GM19468 (cell line): Measurements from ENCODE around the gene KLF3.

Experiments used
- ATAC-seq: cut with Tn5 transposase; IDR thresholded peaks from one replicate; pipeline ENCODE4 v1.9.1; 2021; ENCODE audit warnings: mild to moderate bottlenecking, moderate library complexity, moderate number of reproducible peaks; ENCODE audit not compliant: unreplicated experiment; ENCODE audit errors: extremely low read depth

KLF3 gene

GRCh38 chr4:38672397-38673129 lies 8.6 kb downstream of the KLF3 start:
- no peak for ATAC-seq

GRCh38 chr4:38673130-38673978 lies 9.4 kb downstream of the KLF3 start:
- no peak for ATAC-seq

- no peak for ATAC-seq
Measured at GRCh38 chr4:38674258-38675144, 10.5 kb downstream of the KLF3 start.

GRCh38 chr4:38675146-38676121 lies 11.4 kb downstream of the KLF3 start:
- ATAC-seq: peak; percentile 33

GRCh38 chr4:38676986-38677385 lies 13.0 kb downstream of the KLF3 start:
- no peak for ATAC-seq

GRCh38 chr4:38677441-38677840 lies 13.4 kb downstream of the KLF3 start:
- ATAC-seq: no peak

GRCh38 chr4:38678078-38678477 lies 14.1 kb downstream of the KLF3 start:
- ATAC-seq: no peak

GRCh38 chr4:38679921-38680320 lies 15.9 kb downstream of the KLF3 start:
- ATAC-seq: no peak

GRCh38 chr4:38681281-38681991 lies 17.4 kb downstream of the KLF3 start:
- no peak for ATAC-seq

GRCh38 chr4:38682336-38682735 lies 18.3 kb downstream of the KLF3 start:
- no peak for ATAC-seq

GRCh38 chr4:38683276-38683675 lies 19.3 kb downstream of the KLF3 start:
- ATAC-seq: no peak

- ATAC-seq: no peak
Measured at GRCh38 chr4:38684271-38684670, 20.3 kb downstream of the KLF3 start.

GRCh38 chr4:38684951-38685844 lies 21.2 kb downstream of the KLF3 start:
- no peak for ATAC-seq

GRCh38 chr4:38686682-38687081 lies 22.7 kb downstream of the KLF3 start:
- ATAC-seq: no peak

GRCh38 chr4:38687571-38688011 lies 23.6 kb downstream of the KLF3 start:
- ATAC-seq: no peak

- no peak for ATAC-seq
Measured at GRCh38 chr4:38688676-38689355, 24.8 kb downstream of the KLF3 start.
